Measurements from ENCODE around the gene HHIPL2. TPM values are rescaled to one million over a fixed set of nuclear protein-coding genes. Genes with fewer than 3 reads are reported as not detected.

The HHIPL2 gene
- total RNA-seq, 1 donor from 2014 or later = not detected

DNA sequence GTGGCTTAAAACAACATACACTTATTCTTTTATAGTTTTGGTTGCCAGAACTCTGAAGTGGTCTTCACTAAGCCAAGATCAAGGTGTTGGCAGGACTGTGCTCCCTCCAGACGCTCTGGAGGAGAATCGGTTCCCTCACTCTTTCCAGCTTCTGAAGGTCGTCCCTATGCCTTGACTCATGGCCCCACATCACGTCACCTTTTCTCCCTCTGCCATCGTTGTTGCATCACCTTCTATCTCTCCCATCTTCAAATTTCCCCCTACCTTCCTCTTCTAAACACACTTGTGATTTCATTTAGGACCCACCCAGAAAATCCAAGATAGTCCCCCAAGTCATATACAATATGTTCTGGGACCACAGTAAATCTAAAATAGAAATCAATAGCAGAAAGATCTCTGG lies 12.4 kb downstream of the HHIPL2 start:
- H2AFZ ChIP-seq (replicated peaks) = no peak overlapping the region
- H3K9ac ChIP-seq = no peak overlapping the region
- H4K20me1 ChIP-seq (ENCODE audit: low read depth) = no peaks in the 10 kb centered on the region
- Mint-ChIP-seq H3K4me3 (no peak overlapping the region), H3K36me3 (no peaks in the 10 kb centered on the region), H3K27ac (no peak overlapping the region), H3K9me3 (no peaks in the 10 kb centered on the region), H3K27me3 (ENCODE audit: insufficient read depth, low read depth) (no peaks in the 10 kb centered on the region), H3K4me1 (no peaks in the 10 kb centered on the region)
- TF ChIP-seq EZH2phosphoT487 (IDR thresholded peaks at IDR 0.05) (no peak), EZH2 (IDR thresholded peaks at IDR 0.05) (no peak)
- TF ChIP-seq, protein P1, sequence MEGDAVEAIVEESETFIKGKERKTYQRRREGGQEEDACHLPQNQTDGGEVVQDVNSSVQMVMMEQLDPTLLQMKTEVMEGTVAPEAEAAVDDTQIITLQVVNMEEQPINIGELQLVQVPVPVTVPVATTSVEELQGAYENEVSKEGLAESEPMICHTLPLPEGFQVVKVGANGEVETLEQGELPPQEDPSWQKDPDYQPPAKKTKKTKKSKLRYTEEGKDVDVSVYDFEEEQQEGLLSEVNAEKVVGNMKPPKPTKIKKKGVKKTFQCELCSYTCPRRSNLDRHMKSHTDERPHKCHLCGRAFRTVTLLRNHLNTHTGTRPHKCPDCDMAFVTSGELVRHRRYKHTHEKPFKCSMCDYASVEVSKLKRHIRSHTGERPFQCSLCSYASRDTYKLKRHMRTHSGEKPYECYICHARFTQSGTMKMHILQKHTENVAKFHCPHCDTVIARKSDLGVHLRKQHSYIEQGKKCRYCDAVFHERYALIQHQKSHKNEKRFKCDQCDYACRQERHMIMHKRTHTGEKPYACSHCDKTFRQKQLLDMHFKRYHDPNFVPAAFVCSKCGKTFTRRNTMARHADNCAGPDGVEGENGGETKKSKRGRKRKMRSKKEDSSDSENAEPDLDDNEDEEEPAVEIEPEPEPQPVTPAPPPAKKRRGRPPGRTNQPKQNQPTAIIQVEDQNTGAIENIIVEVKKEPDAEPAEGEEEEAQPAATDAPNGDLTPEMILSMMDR (IDR thresholded peaks at IDR 0.05) = no peak
- no peak for DNase-seq (ENCODE audit: low spot score)
- no peak overlapping the region for H3K4me2 ChIP-seq
- H3K27ac ChIP-seq = no peak overlapping the region
- H3K27me3 ChIP-seq = no peaks in the 10 kb centered on the region
- no peaks in the 10 kb centered on the region for H3K36me3 ChIP-seq
- no peaks in the 10 kb centered on the region for H3K4me1 ChIP-seq
- H3F3A ChIP-seq (ENCODE audit: low read depth) = no peaks in the 10 kb centered on the region
- no peaks in the 10 kb centered on the region for H3K79me2 ChIP-seq (ENCODE audit: low read depth)
- no peak overlapping the region for H3K4me3 ChIP-seq
- no peaks in the 10 kb centered on the region for H3K9me3 ChIP-seq (ENCODE audit: low read depth)

- no peaks in the 10 kb centered on the region for H3K27me3 ChIP-seq
- H3F3A ChIP-seq (ENCODE audit: low read depth) = no peaks in the 10 kb centered on the region
- Mint-ChIP-seq H3K9me3 (no peaks in the 10 kb centered on the region), H3K4me3 (no peak overlapping the region), H3K27me3 (ENCODE audit: insufficient read depth, low read depth) (peaks cover 2% of the 10 kb centered on the region), H3K4me1 (no peaks in the 10 kb centered on the region), H3K27ac (no peak overlapping the region), H3K36me3 (no peaks in the 10 kb centered on the region)
- no peaks in the 10 kb centered on the region for H3K36me3 ChIP-seq
- no peak overlapping the region for H3K27ac ChIP-seq
- no peak for DNase-seq (ENCODE audit: low spot score)
- no peak for TF ChIP-seq EZH2phosphoT487 (IDR thresholded peaks at IDR 0.05)
- TF ChIP-seq EZH2 (IDR thresholded peaks at IDR 0.05) = no peak
- TF ChIP-seq, protein P1 (IDR thresholded peaks at IDR 0.05) = no peak
- H2AFZ ChIP-seq (replicated peaks) = no peak overlapping the region
- no peaks in the 10 kb centered on the region for H3K4me1 ChIP-seq
- H3K9ac ChIP-seq = no peak overlapping the region
- no peak overlapping the region for H3K4me3 ChIP-seq
- H4K20me1 ChIP-seq (ENCODE audit: low read depth) = no peaks in the 10 kb centered on the region
- no peaks in the 10 kb centered on the region for H3K9me3 ChIP-seq (ENCODE audit: low read depth)
- H3K79me2 ChIP-seq (ENCODE audit: low read depth) = no peaks in the 10 kb centered on the region
- no peak overlapping the region for H3K4me2 ChIP-seq
Observed at GRCh38 chr1:222530852-222531251, 17.1 kb downstream of the HHIPL2 start.

GRCh38 chr1:222529916-222530315 lies 18.0 kb downstream of the HHIPL2 start:
- no peak overlapping the region for H3K4me3 Mint-ChIP-seq
- Histone ChIP-seq H3K4me1 (no peaks in the 10 kb centered on the region), H3K27ac (no peak overlapping the region), H3K4me3 (no peak overlapping the region), H3K9me3 (ENCODE audit: low read depth) (no peaks in the 10 kb centered on the region), H3F3A (ENCODE audit: low read depth) (no peaks in the 10 kb centered on the region), H3K9ac (no peak overlapping the region), H3K27me3 (no peaks in the 10 kb centered on the region), H4K20me1 (ENCODE audit: low read depth) (no peaks in the 10 kb centered on the region), H3K4me2 (no peak overlapping the region), H3K79me2 (ENCODE audit: low read depth) (no peaks in the 10 kb centered on the region), H3K36me3 (no peaks in the 10 kb centered on the region), H2AFZ (replicated peaks) (no peak overlapping the region)
- no peak overlapping the region for H3K27ac Mint-ChIP-seq
- DNase-seq (ENCODE audit: low spot score) = no peak
- TF ChIP-seq EZH2phosphoT487 (IDR thresholded peaks at IDR 0.05) (no peak), EZH2 (IDR thresholded peaks at IDR 0.05) (no peak)
- TF ChIP-seq, protein P1 (IDR thresholded peaks at IDR 0.05) = no peak
- no peaks in the 10 kb centered on the region for H3K9me3 Mint-ChIP-seq
- no peaks in the 10 kb centered on the region for H3K36me3 Mint-ChIP-seq
- peaks cover 2% of the 10 kb centered on the region for H3K27me3 Mint-ChIP-seq (ENCODE audit: insufficient read depth, low read depth)
- no peaks in the 10 kb centered on the region for H3K4me1 Mint-ChIP-seq

All from neural progenitor cell (in vitro differentiated cells).